Stomach (tissue), 9 donors: Measurements from ENCODE around the gene GLRX. TPM values are rescaled to one million over a fixed set of nuclear protein-coding genes. Genes with fewer than 3 reads are reported as not detected.

Experiments used
- DNase-seq, 2 donors: peaks; one replicate each; pipeline versions ENCODE4 v3.0.0 to v3.0.0-alpha.2; 2013 to 2019
- H3K27ac ChIP-seq, 5 donors: fragments of 200-600 bp in 4 of 5; sonication (generic) in 4 of 5; one replicate each; pipeline ENCODE4 v1.5.1; 2013 to 2019; ENCODE audit warnings: mild to moderate bottlenecking in 1 of 5, moderate library complexity in 1 of 5
- H3K27me3 ChIP-seq, 3 donors: fragments of 200-600 bp; sonication (generic); one replicate each; pipeline ENCODE4 v1.5.1; 2017 to 2019; ENCODE audit warnings: mixed run types in 1 of 3
- H3K36me3 ChIP-seq, 4 donors: fragments of 200-600 bp; sonication (generic); 1 replicate in 3 of 4; 2 replicates in 1 of 4; pipeline ENCODE4 v1.5.1; 2016 to 2019
- H3K4me1 ChIP-seq, 4 donors: fragments of 200-600 bp; sonication (generic); one replicate each; pipeline ENCODE4 v1.5.1; 2016 to 2019
- H3K4me3 ChIP-seq, 4 donors: fragments of 200-600 bp; sonication (generic) in 3 of 4; one replicate each; pipeline ENCODE4 v1.5.1; 2016 to 2019; ENCODE audit warnings: mild to moderate bottlenecking in 1 of 4
- H3K9me3 ChIP-seq, 4 donors: fragments of 200-600 bp; sonication (generic); one replicate each; pipeline ENCODE4 v1.5.1; 2016 to 2019
- EP300 ChIP-seq: sonication (generic); formaldehyde crosslinking; IDR thresholded peaks from one replicate; pipeline ENCODE4 v1.6.1; 2017; ENCODE audit warnings: antibody characterized with exemption
- POLR2A ChIP-seq, 4 donors: fragments of 450-650 bp; IDR thresholded peaks; one replicate each; pipeline ENCODE4 v1.6.1; 2016; ENCODE audit warnings: antibody characterized with exemption in 4 of 4, control low read depth in 2 of 4, mild to moderate bottlenecking in 1 of 4, moderate library complexity in 1 of 4
- POLR2AphosphoS5 ChIP-seq, 3 donors: sonication (generic); formaldehyde crosslinking; IDR thresholded peaks; one replicate each; pipeline ENCODE4 v1.6.1; 2016; ENCODE audit warnings: antibody characterized with exemption in 3 of 3
- WGBS, 5 donors: extraction: QIAGEN DNeasy Blood & Tissue Kit in 3 of 5; methylation state at CpG; one replicate each; pipeline versions ENCODE4 v1.1.5 to v1.1.7; 2013 to 2018; 5-methylcytosine and 5-hydroxymethylcytosine counted together
- intact Hi-C: fragments of 100-400 bp; cut with DNase I; formaldehyde crosslinking; loops from one replicate; pipeline ENCODE4 v1.15.1; 2023; ENCODE audit warnings: low total_unique reads
- polyA plus RNA-seq, 3 donors: library from polyadenylated mRNA; stranded (reverse); fragments of 200-250 nt; gene quantifications; one replicate each; pipeline ENCODE4 v1.2.3, GENCODE V29; 2013
- total RNA-seq, 5 donors: library from RNA; depleted of rRNA; stranded (reverse); fragments of >200 nt; gene quantifications; one replicate each; pipeline versions ENCODE4 v1.1.0 to v1.2.3, GENCODE V29; 2014 to 2016
- TF ChIP-seq, protein P1 (sequence below), 7 experiments: fragments of 450-650 bp in 4 of 7; fragments of 200-600 bp in 3 of 7; sonication (generic) in 3 of 7; IDR thresholded peaks; one replicate each; pipeline ENCODE4 v1.5.1; 2016 to 2019; ENCODE audit warnings: antibody characterized with exemption in 7 of 7, control low read depth in 2 of 7, mild to moderate bottlenecking in 1 of 7
- donor health status: healthy with polysubstance abuse.
- donor health status: Bipolar disorder and iron deficiency.
- donor health status: healthy.

Gene GLRX
- total and polyA plus RNA-seq, 8 donors: 11.3 to 211 (median 29.7) TPM

DNA sequence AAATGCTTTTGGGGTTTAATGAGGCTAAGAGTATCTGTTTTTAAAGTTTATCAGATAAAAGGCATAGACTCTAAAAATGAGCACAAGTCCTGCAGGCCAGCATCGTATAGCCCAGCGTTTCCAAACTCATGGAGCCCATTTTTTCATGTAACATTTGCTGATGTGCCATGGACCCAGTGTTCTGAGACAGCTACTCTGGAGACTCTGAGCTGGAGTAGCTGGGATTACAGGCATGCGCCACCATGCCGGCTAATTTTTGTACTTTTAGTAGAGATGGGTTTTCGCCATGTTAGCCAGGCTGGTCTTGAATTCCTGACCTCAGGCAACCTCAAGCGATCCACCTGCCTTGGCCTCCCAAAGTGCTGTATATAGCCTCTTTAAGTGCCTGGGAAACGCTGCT, 15.8 kb downstream of the GLRX start:
- no peaks in the 10 kb centered on the region for H3K27me3 ChIP-seq
- peaks cover 0 to 9% (median 0%) of the 10 kb centered on the region in 4 donors for H3K36me3 ChIP-seq

DNA sequence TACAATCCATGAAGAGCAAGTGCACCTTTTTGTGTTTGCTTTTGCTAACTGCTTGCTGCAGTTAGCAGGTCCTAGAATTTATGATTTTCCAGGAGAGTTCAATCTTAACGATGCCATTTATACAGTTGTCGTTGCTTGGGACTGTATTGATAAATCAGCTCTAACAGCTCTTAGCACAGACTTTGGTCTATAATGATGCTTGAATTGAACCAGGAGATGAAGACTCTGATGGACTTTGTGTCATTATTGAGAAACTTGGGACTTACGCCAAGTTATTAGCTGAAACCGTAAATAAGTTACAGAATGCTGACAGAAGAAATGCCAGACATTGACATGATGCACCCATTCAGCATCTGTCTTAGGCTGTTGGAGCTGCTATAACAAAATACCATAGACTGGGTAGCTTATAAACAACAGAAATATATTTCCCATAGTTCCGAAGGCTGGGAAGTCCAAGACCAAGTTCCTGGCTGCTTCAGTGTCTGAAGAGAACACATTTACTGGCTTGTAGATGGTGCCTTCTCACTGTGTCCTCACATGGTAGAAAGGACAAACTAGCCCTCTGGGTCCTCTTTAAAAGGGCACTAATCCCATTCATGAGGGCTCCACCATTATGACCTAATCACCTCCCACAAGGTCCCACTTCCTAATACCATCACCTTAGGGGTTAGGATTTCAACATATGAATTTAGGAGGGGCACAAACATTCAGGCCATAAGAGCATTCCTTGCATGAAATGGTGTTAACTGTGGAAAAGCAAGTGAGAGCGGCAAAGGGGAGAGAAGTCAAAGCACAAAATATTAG, 17.6 kb downstream of the GLRX start:
- no peak for DNase-seq
- H3K36me3 ChIP-seq: peaks cover 0 to 9% (median 0%) of the 10 kb centered on the region in 4 donors
- no peaks in the 10 kb centered on the region for H3K27me3 ChIP-seq
- no peaks in the 10 kb centered on the region for H3K9me3 ChIP-seq
- intact Hi-C loops: no loop called here
- no peak overlapping the region for H3K4me3 ChIP-seq
- WGBS, 5 donors: 80 to 97% (median 95%) methylated on average over 6 of the region's 6 CpGs
- H3K4me1 ChIP-seq: peaks cover 18 to 54% (median 39%) of the 10 kb centered on the region in 4 donors
- H3K27ac ChIP-seq: no peak overlapping the region
- TF ChIP-seq POLR2AphosphoS5 (IDR thresholded peaks at IDR 0.05) (no peak), POLR2A (IDR thresholded peaks at IDR 0.05) (no peak), EP300 (no peak)
- TF ChIP-seq, protein P1, sequence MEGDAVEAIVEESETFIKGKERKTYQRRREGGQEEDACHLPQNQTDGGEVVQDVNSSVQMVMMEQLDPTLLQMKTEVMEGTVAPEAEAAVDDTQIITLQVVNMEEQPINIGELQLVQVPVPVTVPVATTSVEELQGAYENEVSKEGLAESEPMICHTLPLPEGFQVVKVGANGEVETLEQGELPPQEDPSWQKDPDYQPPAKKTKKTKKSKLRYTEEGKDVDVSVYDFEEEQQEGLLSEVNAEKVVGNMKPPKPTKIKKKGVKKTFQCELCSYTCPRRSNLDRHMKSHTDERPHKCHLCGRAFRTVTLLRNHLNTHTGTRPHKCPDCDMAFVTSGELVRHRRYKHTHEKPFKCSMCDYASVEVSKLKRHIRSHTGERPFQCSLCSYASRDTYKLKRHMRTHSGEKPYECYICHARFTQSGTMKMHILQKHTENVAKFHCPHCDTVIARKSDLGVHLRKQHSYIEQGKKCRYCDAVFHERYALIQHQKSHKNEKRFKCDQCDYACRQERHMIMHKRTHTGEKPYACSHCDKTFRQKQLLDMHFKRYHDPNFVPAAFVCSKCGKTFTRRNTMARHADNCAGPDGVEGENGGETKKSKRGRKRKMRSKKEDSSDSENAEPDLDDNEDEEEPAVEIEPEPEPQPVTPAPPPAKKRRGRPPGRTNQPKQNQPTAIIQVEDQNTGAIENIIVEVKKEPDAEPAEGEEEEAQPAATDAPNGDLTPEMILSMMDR (IDR thresholded peaks at IDR 0.05): no peak

More for the DNA sequence above, 15.8 kb downstream of the GLRX start:
- Histone ChIP-seq H3K27ac (no peak overlapping the region), H3K4me3 (no peak overlapping the region), H3K9me3 (no peaks in the 10 kb centered on the region), H3K4me1 (peaks cover 30 to 64% (median 49%) of the 10 kb centered on the region in 4 donors)
- WGBS, 5 donors: 83 to 97% (median 93%) methylated on average over 7 of the region's 7 CpGs
- no peak for TF ChIP-seq POLR2A (IDR thresholded peaks at IDR 0.05)
- TF ChIP-seq EP300: no peak
- TF ChIP-seq, protein P1 (IDR thresholded peaks at IDR 0.05): no peak
- no peak for TF ChIP-seq POLR2AphosphoS5 (IDR thresholded peaks at IDR 0.05)
- intact Hi-C loops: no loop called here
- no peak for DNase-seq

DNA sequence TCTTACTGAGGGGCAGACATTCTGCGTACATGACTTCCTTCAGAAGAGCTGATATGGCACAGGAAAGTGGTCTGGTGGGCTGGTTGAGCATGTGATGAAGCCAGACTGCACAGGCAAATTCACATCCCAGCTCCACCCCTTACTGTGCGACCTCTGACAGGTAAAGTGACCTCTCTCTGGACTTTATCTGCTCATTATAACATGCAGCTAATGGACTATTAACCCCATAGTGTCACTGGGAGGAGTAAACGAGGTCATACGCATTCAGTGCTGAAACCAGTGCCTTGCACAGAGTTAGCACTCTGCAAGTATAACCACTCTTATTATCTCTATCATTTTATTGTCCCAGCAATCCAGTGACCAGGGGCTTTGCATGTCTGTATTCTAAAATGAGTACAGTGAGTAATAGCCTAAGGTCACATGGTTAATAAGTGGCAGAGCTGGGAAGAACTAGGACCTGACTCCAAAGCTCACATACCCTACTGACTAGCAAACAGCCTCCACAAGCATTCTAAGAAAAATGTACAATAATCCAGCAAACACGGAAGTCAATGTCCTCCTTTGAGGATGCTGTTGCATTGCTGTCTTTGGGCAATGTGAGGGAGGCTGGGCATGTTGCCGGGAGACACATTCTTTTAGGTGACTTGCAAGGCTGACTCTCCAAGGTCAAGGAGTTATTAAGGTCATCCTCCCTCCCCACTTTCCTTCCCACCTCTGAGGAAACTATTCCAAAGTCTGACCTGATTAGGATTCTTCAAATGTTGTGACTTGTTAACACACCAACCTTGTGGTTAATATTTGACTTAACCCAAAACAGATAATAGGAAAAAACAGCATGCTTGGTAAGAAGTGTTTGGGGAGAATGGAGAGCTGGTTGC, 19.0 kb downstream of the GLRX start:
- 52 to 66% (median 57%) methylated on average over 6 of the region's 6 CpGs for WGBS, 5 donors
- peaks cover 0 to 9% (median 0%) of the 10 kb centered on the region in 4 donors for H3K36me3 ChIP-seq
- TF ChIP-seq POLR2A (IDR thresholded peaks at IDR 0.05): no peak
- TF ChIP-seq, protein P1 (IDR thresholded peaks at IDR 0.05): no peak
- TF ChIP-seq EP300: no peak
- TF ChIP-seq POLR2AphosphoS5 (IDR thresholded peaks at IDR 0.05): peak in 1 of 3 donors; percentile 19
- H3K4me1 ChIP-seq: peaks cover 3 to 39% (median 25%) of the 10 kb centered on the region in 4 donors
- no peaks in the 10 kb centered on the region for H3K27me3 ChIP-seq
- H3K27ac ChIP-seq: peak overlapping the region in 1 of 5 donors; percentile 40
- intact Hi-C loops: no loop called here
- no peaks in the 10 kb centered on the region for H3K9me3 ChIP-seq
- no peak overlapping the region for H3K4me3 ChIP-seq
- peak; percentile 43 to 48 for DNase-seq

DNA sequence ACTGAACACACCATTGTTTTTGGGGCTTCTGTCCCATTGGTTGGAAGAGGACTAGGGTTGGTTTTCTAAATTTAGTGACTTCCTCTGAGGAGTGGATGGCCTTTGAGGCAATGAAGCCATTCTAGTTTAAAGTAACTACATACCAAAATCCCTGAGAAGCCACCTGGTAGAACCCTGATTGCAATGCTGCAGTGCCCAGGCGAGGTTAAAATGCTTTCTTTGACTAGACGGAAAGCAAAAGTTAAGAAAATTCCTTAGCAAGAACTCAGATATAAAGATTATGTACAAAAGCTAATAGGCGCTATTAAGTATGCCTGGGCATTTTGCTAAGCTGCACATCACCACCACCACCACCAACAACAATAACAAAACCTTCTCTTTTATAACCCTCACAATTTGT, 20.6 kb downstream of the GLRX start:
- Histone ChIP-seq H3K9me3 (no peaks in the 10 kb centered on the region), H3K4me3 (no peak overlapping the region), H3K27me3 (no peaks in the 10 kb centered on the region), H3K36me3 (peaks cover 0 to 9% (median under 1%) of the 10 kb centered on the region in 4 donors), H3K4me1 (peaks cover 0 to 25% (median 12%) of the 10 kb centered on the region in 4 donors), H3K27ac (peak overlapping the region in 1 of 5 donors; percentile 3)
- 81 to 91% (median 86%) methylated on average over 3 of the region's 3 CpGs for WGBS, 5 donors
- TF ChIP-seq POLR2AphosphoS5 (IDR thresholded peaks at IDR 0.05) (no peak), EP300 (no peak), POLR2A (IDR thresholded peaks at IDR 0.05) (no peak)
- TF ChIP-seq, protein P1 (IDR thresholded peaks at IDR 0.05): no peak
- DNase-seq: no peak
- intact Hi-C loops: no loop called here
